Measurements from ENCODE around the gene DAP. TPM values are rescaled to one million over a fixed set of nuclear protein-coding genes. Genes with fewer than 3 reads are reported as not detected.

Gene DAP
- total and polyA plus RNA-seq, 2 donors from 2014 or later = 123 to 133 TPM

DNA sequence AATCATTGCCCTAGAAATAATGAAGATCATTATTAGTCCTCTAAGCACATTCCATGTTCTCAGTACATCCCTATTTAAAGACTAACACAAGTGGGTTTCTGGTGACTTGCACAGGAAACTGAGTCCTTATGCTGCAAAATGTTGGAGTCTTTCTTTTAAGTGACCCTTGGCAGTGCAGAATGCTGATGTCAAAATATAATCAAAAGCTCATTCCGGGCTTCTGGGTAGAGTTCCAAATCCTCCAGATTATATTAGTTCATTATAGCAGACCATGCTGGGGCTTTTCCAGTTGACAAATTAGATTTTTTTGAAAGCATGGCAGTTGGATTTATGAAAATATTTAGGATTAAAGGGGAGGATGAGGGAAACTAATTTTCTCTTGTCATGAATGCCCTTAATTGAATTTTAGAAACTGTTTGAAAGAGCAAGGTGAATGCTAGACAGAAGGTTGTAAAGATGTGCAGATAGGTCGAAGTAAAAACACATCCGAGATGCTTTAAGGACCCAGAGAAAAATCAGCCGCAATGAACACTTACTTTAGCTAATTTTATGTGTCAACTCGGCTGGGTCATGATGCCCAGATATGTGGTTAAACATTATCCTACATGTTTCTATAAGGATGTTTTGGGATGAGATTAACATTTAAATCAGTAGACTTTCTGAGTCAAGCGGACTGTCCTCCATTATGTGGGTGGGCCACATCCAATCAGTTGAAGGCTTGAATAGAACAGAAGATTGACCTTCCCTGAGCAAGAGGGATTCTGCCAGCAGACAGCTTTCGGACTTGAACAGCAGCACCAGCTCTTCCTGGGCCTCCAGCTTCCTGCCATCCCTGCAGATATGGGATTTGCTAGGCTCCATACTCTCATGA lies 88.7 kb downstream of the DAP start:
- FAIRE-seq (no peak), DNase-seq (no peak)
- Histone ChIP-seq H3K27me3 (ENCODE audit: control insufficient read depth, insufficient read depth, low read length) (no peaks in the 10 kb centered on the region), H3K9me3 (ENCODE audit: control insufficient read depth in 2 of 3, insufficient read depth in 1 of 3, low read length in 3 of 3) (no peaks in the 10 kb centered on the region), H3K4me1 (ENCODE audit: control insufficient read depth in 2 of 3, insufficient read depth in 2 of 3, low read depth in 1 of 3, low read length in 3 of 3) (no peaks in the 10 kb centered on the region), H3K36me3 (ENCODE audit: control insufficient read depth in 2 of 3, insufficient read depth in 3 of 3, low read length in 3 of 3) (peaks cover 0 to 2% (median 0%) of the 10 kb centered on the region in 3 donors), H3K27ac (ENCODE audit: low read depth in 2 of 2, low read length in 2 of 2) (no peak overlapping the region), H3K4me3 (ENCODE audit: low read length in 3 of 3) (no peak overlapping the region), H3K9ac (ENCODE audit: low read length in 3 of 3) (no peak overlapping the region)
- TF ChIP-seq, protein P1, sequence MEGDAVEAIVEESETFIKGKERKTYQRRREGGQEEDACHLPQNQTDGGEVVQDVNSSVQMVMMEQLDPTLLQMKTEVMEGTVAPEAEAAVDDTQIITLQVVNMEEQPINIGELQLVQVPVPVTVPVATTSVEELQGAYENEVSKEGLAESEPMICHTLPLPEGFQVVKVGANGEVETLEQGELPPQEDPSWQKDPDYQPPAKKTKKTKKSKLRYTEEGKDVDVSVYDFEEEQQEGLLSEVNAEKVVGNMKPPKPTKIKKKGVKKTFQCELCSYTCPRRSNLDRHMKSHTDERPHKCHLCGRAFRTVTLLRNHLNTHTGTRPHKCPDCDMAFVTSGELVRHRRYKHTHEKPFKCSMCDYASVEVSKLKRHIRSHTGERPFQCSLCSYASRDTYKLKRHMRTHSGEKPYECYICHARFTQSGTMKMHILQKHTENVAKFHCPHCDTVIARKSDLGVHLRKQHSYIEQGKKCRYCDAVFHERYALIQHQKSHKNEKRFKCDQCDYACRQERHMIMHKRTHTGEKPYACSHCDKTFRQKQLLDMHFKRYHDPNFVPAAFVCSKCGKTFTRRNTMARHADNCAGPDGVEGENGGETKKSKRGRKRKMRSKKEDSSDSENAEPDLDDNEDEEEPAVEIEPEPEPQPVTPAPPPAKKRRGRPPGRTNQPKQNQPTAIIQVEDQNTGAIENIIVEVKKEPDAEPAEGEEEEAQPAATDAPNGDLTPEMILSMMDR (IDR thresholded peaks at IDR 0.05; ENCODE audit: borderline replicate concordance, extremely low read depth, insufficient read depth) = no peak
- intact Hi-C loops (cut with DNase I) = no loop called here

DNA sequence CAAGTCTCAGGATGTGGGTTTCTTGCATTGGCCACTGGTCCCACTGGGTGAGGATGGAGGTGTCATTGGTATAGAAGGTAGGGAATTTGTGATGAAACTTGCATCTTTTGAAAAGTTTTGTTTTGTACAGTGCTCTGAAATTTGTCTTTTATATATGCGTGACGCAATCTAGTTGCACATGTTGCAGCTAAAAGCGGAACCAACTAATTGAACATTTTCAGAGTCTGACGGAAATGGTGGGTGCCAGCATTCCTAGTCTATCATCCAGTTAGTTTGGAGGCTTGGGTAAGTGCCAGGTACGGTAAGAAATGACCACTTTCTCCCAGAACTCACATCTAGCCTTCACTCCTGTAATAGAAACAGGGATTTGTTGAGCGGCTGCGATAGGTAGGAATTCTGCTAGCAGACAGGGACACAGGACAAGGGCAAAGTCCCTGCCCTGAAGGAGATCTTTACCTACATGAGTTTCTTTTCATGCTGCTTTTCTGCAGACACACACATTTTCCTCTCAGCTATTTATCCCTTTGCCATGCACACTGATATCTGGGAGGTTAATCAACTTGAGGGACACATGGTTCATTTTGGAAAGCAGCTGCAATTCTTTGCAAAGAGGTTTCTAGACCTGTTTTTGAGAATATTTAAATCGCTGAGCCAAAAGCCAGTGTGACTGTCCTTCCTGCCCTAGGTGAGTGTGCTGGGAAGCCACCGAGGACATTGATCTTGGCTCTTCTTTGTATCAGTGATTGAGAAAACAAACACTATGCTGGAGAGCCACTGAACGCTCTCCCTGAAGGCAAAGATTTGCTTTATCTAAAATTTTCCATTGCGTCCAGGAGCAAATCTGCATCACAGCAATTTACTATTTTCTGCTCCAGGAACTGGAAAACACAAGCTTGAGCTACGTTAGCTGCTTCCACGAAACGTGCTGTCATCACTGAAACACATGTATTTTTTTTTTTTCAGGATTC lies 89.7 kb downstream of the DAP start:
- Histone ChIP-seq H3K4me3 (ENCODE audit: low read length in 3 of 3) (no peak overlapping the region), H3K36me3 (ENCODE audit: control insufficient read depth in 2 of 3, insufficient read depth in 3 of 3, low read length in 3 of 3) (no peaks in the 10 kb centered on the region), H3K9me3 (ENCODE audit: control insufficient read depth in 2 of 3, insufficient read depth in 1 of 3, low read length in 3 of 3) (no peaks in the 10 kb centered on the region), H3K27me3 (ENCODE audit: control insufficient read depth, insufficient read depth, low read length) (no peaks in the 10 kb centered on the region), H3K9ac (ENCODE audit: low read length in 3 of 3) (no peak overlapping the region), H3K27ac (ENCODE audit: low read depth in 2 of 2, low read length in 2 of 2) (no peak overlapping the region), H3K4me1 (ENCODE audit: control insufficient read depth in 2 of 3, insufficient read depth in 2 of 3, low read depth in 1 of 3, low read length in 3 of 3) (no peaks in the 10 kb centered on the region)
- DNase-seq (no peak), FAIRE-seq (no peak)
- TF ChIP-seq, protein P1 (IDR thresholded peaks at IDR 0.05; ENCODE audit: borderline replicate concordance, extremely low read depth, insufficient read depth) = no peak
- intact Hi-C loops (cut with DNase I) = no loop called here

DNA sequence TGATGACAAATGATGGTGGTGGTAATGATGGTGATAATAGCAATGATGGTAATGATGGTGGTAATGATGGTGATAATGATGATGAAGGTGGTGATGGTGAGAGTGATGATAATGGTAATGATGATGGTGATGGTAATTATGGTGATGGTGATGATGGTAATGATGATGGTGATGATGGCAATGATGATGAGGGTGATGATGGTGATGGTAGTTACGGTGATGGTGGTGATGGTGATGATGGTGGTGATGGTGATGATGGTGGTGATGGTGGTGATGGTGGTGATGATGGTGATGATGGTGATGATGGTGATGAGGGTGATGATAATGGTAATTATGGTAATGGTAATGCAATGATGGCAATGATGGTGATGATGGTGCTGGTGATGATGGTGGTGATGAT lies 91.1 kb downstream of the DAP start:
- H3K27ac ChIP-seq (ENCODE audit: low read depth in 2 of 2, low read length in 2 of 2) = no peak overlapping the region
- no peak for DNase-seq
- H3K27me3 ChIP-seq (ENCODE audit: control insufficient read depth, insufficient read depth, low read length) = no peaks in the 10 kb centered on the region
- H3K9ac ChIP-seq (ENCODE audit: low read length in 3 of 3) = no peak overlapping the region
- H3K4me3 ChIP-seq (ENCODE audit: low read length in 3 of 3) = no peak overlapping the region
- H3K4me1 ChIP-seq (ENCODE audit: control insufficient read depth in 2 of 3, insufficient read depth in 2 of 3, low read depth in 1 of 3, low read length in 3 of 3) = no peaks in the 10 kb centered on the region
- intact Hi-C loops (cut with DNase I) = no loop called here
- TF ChIP-seq, protein P1 (IDR thresholded peaks at IDR 0.05; ENCODE audit: borderline replicate concordance, extremely low read depth, insufficient read depth) = no peak
- FAIRE-seq = no peak
- H3K9me3 ChIP-seq (ENCODE audit: control insufficient read depth in 2 of 3, insufficient read depth in 1 of 3, low read length in 3 of 3) = no peaks in the 10 kb centered on the region
- no peaks in the 10 kb centered on the region for H3K36me3 ChIP-seq (ENCODE audit: control insufficient read depth in 2 of 3, insufficient read depth in 3 of 3, low read length in 3 of 3)
